ENCODE data around the gene NIPAL3.
"Not testable (repeated sequence)": the region's sequence is repeated elsewhere in the genome, so short reads cannot be mapped to it uniquely, and the experiment has no call there.

NIPAL3 gene

DNA sequence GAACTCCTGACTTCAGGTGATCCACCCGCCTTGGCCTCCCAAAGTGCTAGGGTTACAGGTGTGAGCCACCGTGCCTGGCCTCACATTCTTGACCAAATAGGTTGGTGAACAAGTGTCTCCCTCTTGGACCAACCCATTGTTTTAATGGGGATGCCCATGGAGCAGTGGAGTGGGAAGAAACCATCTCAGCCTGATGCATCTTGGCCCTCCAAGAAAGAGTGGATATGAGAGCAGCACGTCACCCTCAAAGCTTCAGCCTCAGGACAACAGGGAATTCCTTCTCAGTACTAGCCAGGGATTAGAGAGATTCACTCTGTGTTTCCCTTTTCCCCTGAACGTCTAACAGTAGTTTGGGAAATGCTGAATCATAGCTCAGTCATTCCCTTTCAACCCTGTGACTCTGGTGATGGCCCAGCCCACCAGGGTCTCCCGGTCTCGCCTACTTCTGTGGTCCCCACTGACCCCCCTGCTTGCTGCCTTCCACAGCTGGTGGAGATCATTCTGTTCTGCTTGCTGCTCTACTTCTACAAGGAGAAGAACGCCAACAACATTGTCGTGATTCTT, 37.4 kb downstream of the NIPAL3 start:
- DNase-seq (ENCODE audit: low read depth) = no peak
- no peak overlapping the region for H3K4me3 ChIP-seq (ENCODE audit: low read depth, low read length)
- TF ChIP-seq, protein P1, sequence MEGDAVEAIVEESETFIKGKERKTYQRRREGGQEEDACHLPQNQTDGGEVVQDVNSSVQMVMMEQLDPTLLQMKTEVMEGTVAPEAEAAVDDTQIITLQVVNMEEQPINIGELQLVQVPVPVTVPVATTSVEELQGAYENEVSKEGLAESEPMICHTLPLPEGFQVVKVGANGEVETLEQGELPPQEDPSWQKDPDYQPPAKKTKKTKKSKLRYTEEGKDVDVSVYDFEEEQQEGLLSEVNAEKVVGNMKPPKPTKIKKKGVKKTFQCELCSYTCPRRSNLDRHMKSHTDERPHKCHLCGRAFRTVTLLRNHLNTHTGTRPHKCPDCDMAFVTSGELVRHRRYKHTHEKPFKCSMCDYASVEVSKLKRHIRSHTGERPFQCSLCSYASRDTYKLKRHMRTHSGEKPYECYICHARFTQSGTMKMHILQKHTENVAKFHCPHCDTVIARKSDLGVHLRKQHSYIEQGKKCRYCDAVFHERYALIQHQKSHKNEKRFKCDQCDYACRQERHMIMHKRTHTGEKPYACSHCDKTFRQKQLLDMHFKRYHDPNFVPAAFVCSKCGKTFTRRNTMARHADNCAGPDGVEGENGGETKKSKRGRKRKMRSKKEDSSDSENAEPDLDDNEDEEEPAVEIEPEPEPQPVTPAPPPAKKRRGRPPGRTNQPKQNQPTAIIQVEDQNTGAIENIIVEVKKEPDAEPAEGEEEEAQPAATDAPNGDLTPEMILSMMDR (IDR thresholded peaks at IDR 0.05; ENCODE audit: insufficient read depth, low read depth, low read length, missing control alignments) = no peak

DNA sequence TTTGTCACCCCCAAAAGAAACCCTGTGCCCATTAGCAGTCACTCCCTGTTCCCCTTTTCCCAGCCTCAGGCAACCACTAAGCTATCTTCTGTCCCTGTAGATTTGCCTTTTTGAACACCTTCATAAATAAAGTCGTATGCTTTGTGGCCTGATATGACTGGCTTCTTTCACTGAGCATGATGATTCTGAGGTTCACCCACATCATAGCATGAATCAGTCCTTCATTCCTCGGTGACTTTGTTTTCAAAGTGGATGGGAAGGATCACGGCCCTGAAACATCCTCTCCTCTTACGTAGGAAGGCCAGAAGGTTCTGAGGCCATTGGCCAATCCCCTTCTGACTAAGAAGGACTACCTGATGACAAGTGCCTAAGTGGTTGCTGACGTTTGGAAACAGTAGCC, 39.1 kb downstream of the NIPAL3 start:
- TF ChIP-seq, protein P1 (IDR thresholded peaks at IDR 0.05; ENCODE audit: insufficient read depth, low read depth, low read length, missing control alignments) = no peak
- H3K4me3 ChIP-seq (ENCODE audit: low read depth, low read length) = no peak overlapping the region
- DNase-seq (ENCODE audit: low read depth) = no peak

DNA sequence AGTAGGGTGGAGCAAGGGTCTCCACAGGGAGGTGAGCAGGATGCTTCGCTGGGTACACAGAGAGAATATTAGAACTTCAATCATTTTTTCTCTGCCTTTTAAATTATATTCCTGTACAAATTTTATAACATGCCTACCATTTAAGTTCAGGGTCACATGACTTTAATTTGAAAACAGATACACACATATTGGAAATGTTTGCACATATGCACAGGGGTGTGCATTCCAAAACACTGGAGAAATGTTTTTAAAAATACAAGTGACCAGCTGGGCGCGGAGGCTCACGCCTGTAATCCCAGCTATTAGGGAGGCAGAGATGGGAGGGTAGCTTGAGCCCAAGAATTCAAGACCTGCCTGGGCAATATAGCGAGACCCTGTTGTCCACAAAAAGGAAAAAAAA, 39.7 kb downstream of the NIPAL3 start:
- H3K4me3 ChIP-seq (ENCODE audit: low read depth, low read length) = no peak overlapping the region
- DNase-seq (ENCODE audit: low read depth) = no peak
- TF ChIP-seq, protein P1 (IDR thresholded peaks at IDR 0.05; ENCODE audit: insufficient read depth, low read depth, low read length, missing control alignments) = no peak

DNA sequence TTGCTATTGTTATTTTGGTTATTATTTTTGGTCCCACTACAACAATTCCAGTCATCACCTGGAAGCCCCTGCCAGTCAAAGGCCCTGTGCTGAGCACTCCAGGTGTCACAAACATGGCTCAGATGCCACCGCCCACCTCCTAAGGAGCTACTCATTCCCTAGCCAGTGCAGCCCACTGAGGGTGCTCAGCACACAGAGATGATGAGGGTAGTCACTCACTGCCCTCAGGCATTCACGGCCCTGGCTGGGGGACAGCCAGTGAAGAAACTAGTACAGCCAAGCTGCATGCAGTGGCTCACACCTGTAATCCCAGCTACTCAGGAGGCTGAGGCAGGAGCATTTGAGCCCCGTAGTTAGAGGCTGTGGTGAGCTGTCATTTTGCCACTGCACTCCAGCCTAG, 42.3 kb downstream of the NIPAL3 start:
- no peak overlapping the region for H3K4me3 ChIP-seq (ENCODE audit: low read depth, low read length)
- DNase-seq (ENCODE audit: low read depth) = no peak
- TF ChIP-seq, protein P1 (IDR thresholded peaks at IDR 0.05; ENCODE audit: insufficient read depth, low read depth, low read length, missing control alignments) = no peak

DNA sequence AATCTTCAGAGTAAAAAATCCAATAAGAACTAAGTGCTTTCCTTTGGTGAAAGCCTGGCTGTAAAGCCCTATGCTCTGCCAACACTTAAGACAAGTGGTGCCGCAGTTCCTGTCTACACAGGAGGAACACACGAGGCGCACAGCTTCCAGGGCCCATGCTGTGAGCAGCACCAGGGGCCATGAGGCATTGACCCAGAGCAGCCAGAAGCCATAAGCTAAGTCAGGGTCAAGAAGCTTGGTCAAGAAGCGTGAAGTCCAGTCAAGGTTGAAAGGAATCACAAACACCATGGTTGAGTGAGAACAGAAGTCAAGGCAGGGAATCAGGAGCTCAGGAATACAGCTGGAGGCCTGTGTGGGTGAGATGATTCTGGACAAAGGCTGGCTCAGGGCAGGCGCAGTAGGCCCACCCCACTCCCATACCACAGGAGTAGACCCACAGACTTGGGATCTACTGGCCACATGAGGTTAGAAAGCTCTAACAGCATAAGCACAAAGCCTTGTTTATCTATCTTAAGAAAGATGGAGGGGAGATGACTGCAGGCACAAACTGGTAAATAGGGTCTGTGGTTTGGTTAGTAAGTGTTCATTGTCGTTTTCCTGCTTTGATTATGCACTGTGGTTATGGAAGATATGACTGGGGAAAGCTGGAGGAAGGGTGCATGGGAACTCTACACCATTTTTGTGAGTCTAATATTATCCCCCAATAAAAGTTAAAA, 44.1 kb downstream of the NIPAL3 start:
- DNase-seq (ENCODE audit: low read depth) = no peak
- no peak overlapping the region for H3K4me3 ChIP-seq (ENCODE audit: low read depth, low read length)
- TF ChIP-seq, protein P1 (IDR thresholded peaks at IDR 0.05; ENCODE audit: insufficient read depth, low read depth, low read length, missing control alignments) = no peak

DNA sequence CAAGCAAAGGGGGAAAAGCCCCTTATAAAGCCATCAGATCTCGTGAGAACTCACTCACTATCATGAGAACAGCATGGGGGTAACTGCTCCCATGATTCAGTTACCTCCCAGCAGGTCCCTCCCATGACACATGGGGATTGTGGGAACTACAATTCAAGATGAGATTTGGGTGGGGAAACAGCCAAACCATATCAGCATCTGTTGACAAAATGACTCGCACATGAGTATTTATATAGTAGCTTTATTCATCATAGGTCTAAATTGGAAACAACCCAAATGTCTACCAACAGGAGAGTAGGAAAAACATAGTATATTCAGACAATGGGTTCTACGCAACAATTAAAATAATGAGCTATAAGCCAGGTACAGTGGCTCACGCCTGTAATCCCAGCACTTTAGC, 46.5 kb downstream of the NIPAL3 start:
- H3K4me3 ChIP-seq (ENCODE audit: low read depth, low read length); DNase-seq (ENCODE audit: low read depth): not testable (repeated sequence)

DNA sequence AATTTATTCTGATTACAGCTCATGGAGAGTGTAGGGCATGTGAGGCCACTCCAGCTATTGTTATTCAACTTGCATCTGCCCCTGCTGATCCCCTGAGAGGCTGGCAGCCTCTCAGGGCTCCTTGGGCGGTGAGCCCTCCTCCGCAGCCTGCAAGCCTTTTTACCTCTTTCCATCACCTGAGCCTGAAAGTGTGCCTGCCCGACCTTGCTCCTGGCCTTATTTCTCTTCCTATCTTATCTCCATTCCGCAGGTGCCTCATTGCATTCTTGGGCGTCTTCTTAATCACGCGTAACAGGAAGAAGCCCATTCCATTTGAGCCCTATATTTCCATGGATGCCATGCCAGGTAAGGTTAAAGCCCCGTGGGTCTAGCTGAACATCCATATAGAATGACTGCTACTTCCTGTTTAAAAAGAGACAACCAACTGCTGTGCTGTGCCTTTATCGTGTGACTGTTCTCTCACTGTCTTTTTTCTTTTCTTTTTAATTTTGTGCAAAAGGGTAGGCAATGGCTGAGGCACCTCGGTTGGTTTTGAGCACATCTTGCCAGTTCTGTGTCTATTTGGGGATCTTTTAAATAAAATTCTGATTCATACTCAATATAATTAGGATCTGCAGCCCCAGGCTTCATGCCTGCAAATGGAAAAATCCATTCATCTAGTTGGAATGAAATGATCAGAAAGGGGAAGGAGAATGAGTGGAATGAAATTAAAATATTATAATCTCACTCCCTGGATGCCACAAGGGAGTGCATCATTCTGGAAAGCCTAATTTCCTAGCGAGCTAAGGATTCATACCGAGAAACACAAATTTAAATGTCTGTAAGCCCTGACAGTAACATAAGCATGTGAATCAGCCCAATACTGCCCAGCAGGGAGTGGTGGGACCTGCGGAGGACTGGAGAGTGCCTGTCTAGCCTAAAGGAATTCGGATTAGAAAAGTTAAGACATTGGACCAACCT, 48.5 kb downstream of the NIPAL3 start:
- TF ChIP-seq, protein P1 (IDR thresholded peaks at IDR 0.05; ENCODE audit: insufficient read depth, low read depth, low read length, missing control alignments) = no peak
- no peak for DNase-seq (ENCODE audit: low read depth)
- no peak overlapping the region for H3K4me3 ChIP-seq (ENCODE audit: low read depth, low read length)

Measured in GM12865 (cell line).